ENCODE data around the gene ENDOV.
A peak's percentile ranks its signal among the peaks of the same experiment; 100 is the strongest.

The ENDOV gene

DNA sequence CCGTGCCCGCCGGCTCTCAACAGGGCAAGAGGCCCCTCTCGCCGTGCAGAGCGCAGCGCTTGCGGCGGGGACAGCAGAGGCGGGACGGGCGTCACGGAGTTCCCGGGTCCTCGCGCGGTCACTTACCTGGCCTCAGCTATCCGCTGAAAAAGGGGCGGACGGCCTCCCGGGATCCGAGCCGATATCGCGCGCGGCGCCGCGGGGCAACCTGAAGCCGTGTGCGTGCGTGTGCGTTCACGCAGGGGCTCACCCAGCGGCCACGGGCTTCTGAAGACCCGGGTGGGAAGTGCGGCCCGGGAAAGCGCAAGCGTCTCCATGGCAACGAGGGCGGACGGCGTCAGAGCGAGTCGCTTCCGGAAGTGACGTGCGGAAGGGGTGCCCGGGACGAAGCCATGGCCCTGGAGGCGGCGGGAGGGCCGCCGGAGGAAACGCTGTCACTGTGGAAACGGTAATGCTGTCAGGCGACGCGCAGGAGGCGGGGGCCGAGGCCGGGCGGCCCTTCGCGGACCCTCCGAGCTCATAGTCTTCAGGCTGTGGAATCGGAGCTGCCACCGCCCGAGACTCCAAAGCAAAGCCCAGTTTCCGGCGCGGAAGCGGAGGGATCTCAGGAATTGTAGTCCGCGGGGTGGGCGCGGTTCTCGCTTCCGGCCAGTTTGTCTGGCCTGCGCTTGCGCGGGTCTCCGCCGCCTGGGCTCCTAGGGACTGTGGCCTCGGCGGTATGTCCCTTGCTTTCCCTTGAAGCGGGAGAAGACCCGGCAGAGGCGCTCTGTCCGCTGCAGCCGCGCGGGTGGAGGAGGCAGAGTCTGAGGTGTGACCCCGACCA, at the start of gene ENDOV:
Gene ENDOV (plus strand): TSS at position 365 of the 823 bp plus-strand sequence. CDS start 28 bp downstream, at position 393.
- peak; percentile 94 for DNase-seq (ENCODE audit: low spot score)

GRCh38 chr17:80365983-80366382, 49.0 kb upstream of the ENDOV start:
- no peak for DNase-seq (ENCODE audit: low spot score)

- DNase-seq (ENCODE audit: low spot score) = no peak
Observed at GRCh38 chr17:80367503-80367902, 47.5 kb upstream of the ENDOV start.

- DNase-seq (ENCODE audit: low spot score) = no peak
Observed at GRCh38 chr17:80371196-80371595, 43.8 kb upstream of the ENDOV start.

DNA sequence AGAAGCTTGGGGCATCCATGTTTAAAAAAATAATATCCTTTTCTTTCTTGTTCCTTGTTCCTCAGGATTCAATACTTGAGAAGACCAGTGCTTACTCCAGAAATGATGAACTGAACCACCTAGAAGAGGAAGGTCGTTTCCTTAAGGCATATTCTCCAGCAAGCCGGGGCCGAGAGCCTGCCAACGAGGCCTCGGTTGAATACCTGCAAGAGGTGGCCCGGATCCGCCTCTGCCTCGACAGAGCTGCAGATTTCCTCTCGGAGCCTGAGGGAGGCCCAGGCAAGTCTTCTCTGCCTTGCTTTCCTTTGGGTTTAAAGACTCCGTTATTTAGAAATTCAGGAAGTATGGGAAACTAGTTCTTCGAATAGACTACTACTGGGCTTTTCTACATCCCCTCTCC, 42.5 kb upstream of the ENDOV start:
- DNase-seq (ENCODE audit: low spot score) = no peak

GRCh38 chr17:80372922-80373570, 41.9 kb upstream of the ENDOV start:
- no peak for DNase-seq (ENCODE audit: low spot score)

GRCh38 chr17:80374039-80374731, 40.8 kb upstream of the ENDOV start:
- no peak for DNase-seq (ENCODE audit: low spot score)

- no peak for DNase-seq (ENCODE audit: low spot score)
Observed at GRCh38 chr17:80374732-80375585, 40.0 kb upstream of the ENDOV start.

GRCh38 chr17:80376531-80376930, 38.4 kb upstream of the ENDOV start:
- no peak for DNase-seq (ENCODE audit: low spot score)

DNA sequence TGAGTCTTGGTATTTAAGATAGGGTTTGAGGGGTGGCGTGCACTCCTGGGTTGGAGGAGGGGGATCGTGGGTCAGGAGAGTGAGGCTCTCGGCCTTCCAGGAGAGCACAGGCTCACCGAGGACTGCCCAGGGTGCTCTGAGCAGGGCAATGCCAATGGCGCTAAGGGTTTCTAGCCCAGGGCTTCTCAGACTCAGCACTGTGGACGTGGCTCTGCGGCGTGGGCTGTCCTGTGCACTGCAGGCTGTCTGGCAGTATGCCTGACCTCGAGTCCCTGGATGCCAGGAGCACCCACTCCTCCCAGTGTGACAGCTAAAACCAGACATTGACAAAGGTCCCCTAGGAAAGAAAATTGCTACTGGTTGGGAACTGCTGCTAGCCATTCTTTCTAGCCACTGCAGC, 37.2 kb upstream of the ENDOV start:
- DNase-seq (ENCODE audit: low spot score) = no peak

GRCh38 chr17:80379348-80379747, 35.6 kb upstream of the ENDOV start:
- DNase-seq (ENCODE audit: low spot score) = no peak

GRCh38 chr17:80380068-80380467, 34.9 kb upstream of the ENDOV start:
- no peak for DNase-seq (ENCODE audit: low spot score)

DNA sequence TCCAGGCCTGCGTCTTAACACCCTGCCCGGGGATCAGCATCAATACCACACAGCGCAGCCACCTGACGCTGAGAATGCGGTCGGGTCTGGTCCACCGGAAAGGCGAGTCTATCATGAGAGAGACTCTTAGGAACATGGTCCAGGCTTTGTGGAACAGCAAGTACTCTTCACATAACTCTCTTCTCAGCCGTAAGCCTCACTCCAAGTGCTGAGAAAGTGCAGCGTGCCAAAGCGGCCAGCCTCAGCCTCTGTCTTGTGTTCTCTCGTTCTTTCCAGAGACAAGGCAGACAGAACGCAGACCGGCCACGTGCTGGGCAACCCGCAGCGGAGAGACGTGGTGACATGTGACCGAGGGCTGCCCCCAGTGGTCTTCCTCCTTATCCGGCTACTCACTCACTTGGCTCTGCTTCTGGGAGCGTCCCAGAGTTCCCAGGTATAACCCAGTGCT, 34.4 kb upstream of the ENDOV start:
- DNase-seq (ENCODE audit: low spot score) = no peak

DNA sequence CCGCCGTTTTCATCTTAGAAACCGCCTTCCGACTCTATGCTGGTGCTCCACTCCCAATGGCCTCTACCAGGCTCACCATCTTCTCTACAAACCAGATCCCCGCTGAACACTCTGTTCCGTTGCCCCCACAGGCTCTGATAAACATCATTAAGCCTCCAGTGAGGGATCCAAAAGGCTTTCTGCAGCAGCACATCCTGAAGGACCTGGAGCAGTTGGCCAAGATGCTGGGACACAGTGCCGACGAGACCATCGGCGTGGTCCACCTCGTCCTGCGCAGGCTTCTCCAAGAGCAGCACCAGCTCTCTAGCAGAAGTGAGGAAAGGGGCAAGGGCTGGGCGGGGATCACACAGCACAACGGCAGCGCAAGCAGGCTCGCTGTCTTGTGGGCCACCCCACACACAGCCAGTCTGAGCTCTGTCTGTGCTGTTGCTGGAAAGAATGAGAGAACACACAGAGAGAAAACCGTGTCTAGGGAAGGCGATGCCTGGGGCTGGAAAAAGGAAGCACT, 33.5 kb upstream of the ENDOV start:
- no peak for DNase-seq (ENCODE audit: low spot score)

- no peak for DNase-seq (ENCODE audit: low spot score)
Observed at GRCh38 chr17:80382446-80382845, 32.5 kb upstream of the ENDOV start.

DNA sequence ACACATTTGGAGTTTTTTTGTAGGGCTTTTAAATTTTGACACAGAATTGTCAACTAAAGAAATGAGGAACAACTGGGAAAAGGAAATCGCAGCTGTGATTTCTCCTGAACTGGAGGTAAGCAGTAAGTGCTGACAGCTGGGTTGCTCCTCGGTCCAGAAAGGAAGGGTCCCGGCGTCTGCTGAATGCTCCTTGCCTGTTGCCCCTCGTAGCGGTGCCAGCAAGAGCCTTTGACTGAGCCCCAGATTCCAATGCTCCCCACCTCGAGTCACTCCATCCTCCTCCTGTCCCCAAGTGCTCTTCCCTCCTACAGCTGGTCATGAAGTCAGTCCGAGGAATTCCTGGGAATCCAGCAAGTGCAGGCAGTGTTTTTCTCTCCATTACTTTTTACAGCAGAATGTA, 32.0 kb upstream of the ENDOV start:
- DNase-seq (ENCODE audit: low spot score) = no peak

DNA sequence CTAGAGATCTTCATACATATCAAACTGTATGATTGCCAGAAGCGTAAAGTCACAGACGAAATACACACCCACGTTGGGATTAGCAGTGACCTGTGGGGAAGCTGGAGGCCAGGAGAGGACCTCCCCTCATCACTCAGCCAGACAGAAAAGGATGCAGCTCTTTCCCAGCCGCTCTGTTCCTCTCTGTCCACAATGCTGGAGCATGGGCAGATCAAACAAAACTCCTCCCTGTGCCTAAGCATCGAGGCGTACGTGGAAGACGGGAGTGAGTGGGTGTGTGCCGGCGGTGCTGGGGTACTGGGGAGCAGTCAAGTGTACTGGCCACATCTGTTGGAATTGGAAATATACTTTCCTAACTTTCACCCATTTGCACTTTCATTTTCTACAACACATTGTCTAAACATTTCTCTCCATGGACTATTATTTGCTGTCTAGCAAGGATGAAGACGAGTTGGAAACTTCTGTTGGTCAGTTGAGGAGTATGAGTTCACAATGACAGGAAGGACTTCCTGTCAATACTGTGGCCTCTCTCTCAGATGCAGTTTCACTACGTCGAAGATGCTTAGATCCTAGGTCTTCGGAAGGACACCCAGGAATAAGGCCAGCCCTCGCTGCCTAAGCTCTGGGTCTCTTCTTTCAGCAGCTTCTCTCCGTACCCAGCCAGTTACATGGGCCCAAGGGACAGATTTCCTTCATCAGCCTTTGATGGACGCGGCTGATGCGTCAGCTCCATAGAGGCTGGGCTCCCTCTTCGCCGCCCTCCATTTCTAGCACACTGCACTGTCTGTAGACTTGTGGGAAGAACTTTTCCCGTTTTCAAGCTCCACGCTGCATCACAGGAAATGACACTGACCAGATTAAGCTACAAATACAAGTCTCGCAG, 30.6 kb upstream of the ENDOV start:
- DNase-seq (ENCODE audit: low spot score) = no peak

- DNase-seq (ENCODE audit: low spot score) = no peak
Observed at GRCh38 chr17:80385046-80385445, 29.9 kb upstream of the ENDOV start.

GRCh38 chr17:80386341-80386740, 28.6 kb upstream of the ENDOV start:
- no peak for DNase-seq (ENCODE audit: low spot score)

DNA sequence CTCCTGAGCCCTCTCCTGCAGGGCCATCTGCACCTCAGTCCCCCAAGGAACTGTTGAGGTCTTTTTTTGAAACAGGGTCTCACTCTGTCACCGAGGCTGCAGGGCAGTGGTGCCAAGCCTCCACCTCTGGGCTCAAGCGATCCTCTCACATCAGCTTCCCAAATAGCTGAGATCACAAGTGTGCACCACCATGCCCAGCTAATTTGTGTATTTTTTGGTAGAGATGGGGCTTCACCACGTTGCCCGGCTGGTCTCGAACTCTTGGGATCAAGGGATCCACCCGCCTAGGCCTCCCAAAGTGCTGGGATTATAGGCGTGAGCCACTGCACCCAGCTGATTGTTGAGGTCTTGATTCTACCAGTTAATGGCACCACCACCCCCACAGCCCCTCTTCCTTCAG, 27.9 kb upstream of the ENDOV start:
- no peak for DNase-seq (ENCODE audit: low spot score)

DNA sequence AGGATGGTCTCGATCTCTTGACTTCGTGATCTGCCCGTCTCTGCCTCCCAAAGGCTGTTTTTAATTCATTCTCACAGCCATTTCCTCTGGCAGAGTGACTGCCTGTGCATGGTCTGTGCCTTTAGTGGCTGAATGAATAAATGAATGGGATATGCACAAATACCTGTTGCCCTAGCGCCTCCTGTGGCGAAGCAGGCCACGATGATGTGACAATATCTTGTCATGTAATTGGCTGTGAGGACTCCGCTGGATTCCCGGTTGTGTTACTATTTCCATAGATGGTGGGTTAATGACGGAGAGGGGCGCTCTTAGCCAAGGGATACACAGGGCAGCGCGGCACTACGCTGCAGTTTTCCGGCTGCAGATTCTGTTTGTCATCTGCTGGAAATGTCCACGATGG, 26.8 kb upstream of the ENDOV start:
- DNase-seq (ENCODE audit: low spot score) = no peak

All from hematopoietic multipotent progenitor cell treated with erythropoietin and hydrocortisone succinate and interleukin-3 and kit ligand, for 17 days (in vitro differentiated cells).